Endodermal cell (in vitro differentiated cells): Measurements from ENCODE around the gene DNPH1. TPM values are rescaled to one million over a fixed set of nuclear protein-coding genes. Genes with fewer than 3 reads are reported as not detected.

Source experiments
- DNase-seq: peaks from one replicate; pipeline ENCODE4 v3.0.0-alpha.2; 2017
- H3K27ac ChIP-seq: 2 replicates; pipeline ENCODE4 v1.5.1; 2013; ENCODE audit warnings: mild to moderate bottlenecking, low read depth, low read length, moderate library complexity
- H3K27me3 ChIP-seq: 2 replicates; pipeline ENCODE4 v1.6.1; 2013; ENCODE audit warnings: mild to moderate bottlenecking, low read length, moderate library complexity; ENCODE audit not compliant: insufficient read depth, control insufficient read depth, poor library complexity, severe bottlenecking
- H3K36me3 ChIP-seq: 2 replicates; pipeline ENCODE4 v1.7.0; 2013; ENCODE audit warnings: mild to moderate bottlenecking, low read length, moderate library complexity; ENCODE audit not compliant: control insufficient read depth, insufficient read depth
- H3K4me1 ChIP-seq: one replicate; pipeline ENCODE4 v1.7.0; 2013; ENCODE audit warnings: low read length; ENCODE audit not compliant: control insufficient read depth, insufficient read depth
- H3K4me3 ChIP-seq: 2 replicates; pipeline ENCODE4 v1.5.1; 2013; ENCODE audit warnings: mild to moderate bottlenecking, low read length, moderate library complexity
- H3K9ac ChIP-seq: 2 replicates; pipeline ENCODE4 v1.6.1; 2013; ENCODE audit warnings: mild to moderate bottlenecking, low read length, moderate library complexity; ENCODE audit not compliant: poor library complexity, severe bottlenecking; ENCODE audit errors: extremely low read depth
- H3K9me3 ChIP-seq: 2 replicates; pipeline ENCODE4 v1.6.1; 2013; ENCODE audit warnings: mild to moderate bottlenecking, low read length, moderate library complexity; ENCODE audit not compliant: control insufficient read depth
- H3K27ac Mint-ChIP-seq: 2 replicates; pipeline ENCODE4 v1.8.0; 2020; ENCODE audit warnings: mixed read lengths
- H3K27me3 Mint-ChIP-seq: 2 replicates; pipeline ENCODE4 v1.8.0; 2021; ENCODE audit warnings: mild to moderate bottlenecking, mixed read lengths; ENCODE audit not compliant: insufficient read depth
- H3K36me3 Mint-ChIP-seq: 2 replicates; pipeline ENCODE4 v1.8.0; 2020; ENCODE audit warnings: low read depth, mixed read lengths
- H3K4me1 Mint-ChIP-seq: 2 replicates; pipeline ENCODE4 v1.8.0; 2020; ENCODE audit warnings: mixed read lengths
- H3K4me3 Mint-ChIP-seq: 2 replicates; pipeline ENCODE4 v1.8.0; 2020; ENCODE audit warnings: mild to moderate bottlenecking, moderate library complexity, mixed read lengths
- H3K9me3 Mint-ChIP-seq: 2 replicates; pipeline ENCODE4 v1.8.0; 2020; ENCODE audit warnings: mild to moderate bottlenecking, mixed read lengths
- WGBS, 2 experiments: methylation state at CpG; one replicate each; pipeline versions ENCODE4 v1.1.5 to v1.1.7; 2013; ENCODE audit warnings: missing lambda C conversion rate in 2 of 2, mixed read lengths in 1 of 2; ENCODE audit not compliant: insufficient coverage in 1 of 2, insufficient read length in 1 of 2; 5-methylcytosine and 5-hydroxymethylcytosine counted together
- total RNA-seq, 2 donors: library from RNA; stranded (reverse); fragmentation: NEBNext Ultra II Directional in 1 of 2; extraction: Animal tissue kit (Norgen Biotek cat#: 25700) in 1 of 2; gene quantifications; 2 replicates in 1 of 2; 3 replicates in 1 of 2; pipeline ENCODE4 v1.2.1, GENCODE V29; 2021
- TF ChIP-seq, protein P1 (sequence below): fragments of 200-600 bp; sonication (generic); conservative IDR thresholded peaks from 2 replicates; pipeline ENCODE4 v1.5.0; 2021; ENCODE audit warnings: antibody characterized with exemption, mild to moderate bottlenecking

DNPH1 gene
- total RNA-seq, 2 donors from 2014 or later = 48.2 to 66.5 TPM

GRCh38 chr6:43226192-43226851, 3.0 kb downstream of the DNPH1 start:
- DNase-seq = no peak
- Histone ChIP-seq H3K27me3 (peaks cover 15% of the 10 kb centered on the region), H3K9me3 (no peaks in the 10 kb centered on the region), H3K4me3 (no peak overlapping the region), H3K4me1 (no peaks in the 10 kb centered on the region), H3K36me3 (no peaks in the 10 kb centered on the region), H3K27ac (no peak overlapping the region), H3K9ac (no peak overlapping the region)
- Mint-ChIP-seq H3K4me1 (peaks cover 7% of the 10 kb centered on the region), H3K27me3 (peaks cover 17% of the 10 kb centered on the region), H3K4me3 (no peak overlapping the region), H3K27ac (no peak overlapping the region), H3K9me3 (no peaks in the 10 kb centered on the region), H3K36me3 (peaks cover 20% of the 10 kb centered on the region)
- TF ChIP-seq, protein P1, sequence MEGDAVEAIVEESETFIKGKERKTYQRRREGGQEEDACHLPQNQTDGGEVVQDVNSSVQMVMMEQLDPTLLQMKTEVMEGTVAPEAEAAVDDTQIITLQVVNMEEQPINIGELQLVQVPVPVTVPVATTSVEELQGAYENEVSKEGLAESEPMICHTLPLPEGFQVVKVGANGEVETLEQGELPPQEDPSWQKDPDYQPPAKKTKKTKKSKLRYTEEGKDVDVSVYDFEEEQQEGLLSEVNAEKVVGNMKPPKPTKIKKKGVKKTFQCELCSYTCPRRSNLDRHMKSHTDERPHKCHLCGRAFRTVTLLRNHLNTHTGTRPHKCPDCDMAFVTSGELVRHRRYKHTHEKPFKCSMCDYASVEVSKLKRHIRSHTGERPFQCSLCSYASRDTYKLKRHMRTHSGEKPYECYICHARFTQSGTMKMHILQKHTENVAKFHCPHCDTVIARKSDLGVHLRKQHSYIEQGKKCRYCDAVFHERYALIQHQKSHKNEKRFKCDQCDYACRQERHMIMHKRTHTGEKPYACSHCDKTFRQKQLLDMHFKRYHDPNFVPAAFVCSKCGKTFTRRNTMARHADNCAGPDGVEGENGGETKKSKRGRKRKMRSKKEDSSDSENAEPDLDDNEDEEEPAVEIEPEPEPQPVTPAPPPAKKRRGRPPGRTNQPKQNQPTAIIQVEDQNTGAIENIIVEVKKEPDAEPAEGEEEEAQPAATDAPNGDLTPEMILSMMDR = no peak
- WGBS, 2 experiments = 95 to 96% methylated on average over 8 to 11 of the region's 11 CpGs

DNA sequence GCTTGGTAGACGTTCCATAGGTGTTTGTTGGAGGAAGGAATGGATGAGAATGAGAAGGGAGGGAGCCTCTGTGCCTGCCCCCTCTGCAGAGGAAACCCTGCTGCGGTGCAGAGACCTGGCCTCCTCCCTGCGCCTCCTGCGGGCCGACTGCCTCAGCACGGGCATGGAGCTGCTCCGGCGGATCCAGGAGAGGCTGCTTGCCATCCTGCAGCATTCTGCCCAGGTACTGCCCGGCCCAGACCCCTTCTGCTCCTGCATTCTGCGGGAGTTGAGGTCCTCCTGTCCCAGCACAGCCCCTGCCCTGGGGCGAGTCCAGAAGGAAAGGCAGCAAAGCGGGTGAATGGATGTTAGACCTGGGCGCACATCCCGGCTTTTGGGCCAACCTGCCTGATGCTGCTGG, 6.1 kb downstream of the DNPH1 start:
- H3K27ac Mint-ChIP-seq = no peak overlapping the region
- H3K9me3 Mint-ChIP-seq = no peaks in the 10 kb centered on the region

GRCh38 chr6:43222418-43223059, 6.7 kb downstream of the DNPH1 start:
- Mint-ChIP-seq H3K4me1 (peaks cover 5% of the 10 kb centered on the region), H3K36me3 (peaks cover 26% of the 10 kb centered on the region), H3K27ac (no peak overlapping the region), H3K4me3 (no peak overlapping the region), H3K27me3 (no peaks in the 10 kb centered on the region), H3K9me3 (no peaks in the 10 kb centered on the region)
- WGBS, 2 experiments = 89 to 93% methylated on average over 9 to 15 of the region's 15 CpGs
- H3K27ac ChIP-seq = no peak overlapping the region
- H3K4me3 ChIP-seq = no peak overlapping the region
- no peak overlapping the region for H3K9ac ChIP-seq
- TF ChIP-seq, protein P1 = no peak
- no peaks in the 10 kb centered on the region for H3K27me3 ChIP-seq
- H3K9me3 ChIP-seq = no peaks in the 10 kb centered on the region
- no peaks in the 10 kb centered on the region for H3K36me3 ChIP-seq
- DNase-seq = no peak
- no peaks in the 10 kb centered on the region for H3K4me1 ChIP-seq

More for the DNA sequence above, 6.1 kb downstream of the DNPH1 start:
- WGBS, 2 experiments = 90 to 97% methylated on average over 10 to 14 of the region's 14 CpGs
- Mint-ChIP-seq H3K36me3 (peaks cover 26% of the 10 kb centered on the region), H3K4me3 (no peak overlapping the region), H3K4me1 (peaks cover 5% of the 10 kb centered on the region), H3K27me3 (no peaks in the 10 kb centered on the region)
- H3K27me3 ChIP-seq = no peaks in the 10 kb centered on the region
- H3K9me3 ChIP-seq = no peaks in the 10 kb centered on the region
- DNase-seq = no peak
- TF ChIP-seq, protein P1 = no peak
- H3K27ac ChIP-seq = no peak overlapping the region
- H3K4me3 ChIP-seq = no peak overlapping the region
- H3K9ac ChIP-seq = no peak overlapping the region
- no peaks in the 10 kb centered on the region for H3K36me3 ChIP-seq
- no peaks in the 10 kb centered on the region for H3K4me1 ChIP-seq
